Caco-2 (cell line): Measurements from ENCODE around the gene HID1. TPM values are rescaled to one million over a fixed set of nuclear protein-coding genes. Genes with fewer than 3 reads are reported as not detected.
"Not testable (repeated sequence)": the region's sequence is repeated elsewhere in the genome, so short reads cannot be mapped to it uniquely, and the experiment has no call there.

ENCODE experiments used
- BruUV-seq: library from RNA; stranded (reverse); fragments of 400-500 nt; replicated peaks from 2 replicates; lab custom pipeline; 2021; lab: Mats Ljungman, UMichigan
- CTCF ChIA-PET: fragments of 300-600 bp; sonication (Branson Sonifier 250); formaldehyde crosslinking; loops from one replicate; lab custom pipeline; 2022; ENCODE audit warnings: antibody characterized with exemption; lab: Charles Lee
- POLR2A ChIA-PET: fragments of 300-600 bp; sonication (Branson Sonifier 250); formaldehyde crosslinking; loops from one replicate; lab custom pipeline; 2022; ENCODE audit warnings: antibody characterized with exemption; lab: Charles Lee
- DNase-seq, 2 experiments: peaks; one replicate each; pipeline versions ENCODE4 v3.0.0 to v3.0.0-alpha.2; 2020 to 2022
- H3K27me3 ChIP-seq: replicated peaks from 2 replicates; pipeline ENCODE4 v1.6.0; 2011; ENCODE audit warnings: low read length; ENCODE audit not compliant: control insufficient read depth, insufficient read depth
- H3K36me3 ChIP-seq: 2 replicates; pipeline ENCODE4 v1.5.1; 2011; ENCODE audit warnings: low read length; ENCODE audit not compliant: control insufficient read depth, insufficient read depth
- H3K4me1 ChIP-seq: fragments of 250-450 bp; sonication (Bioruptor Pico); 2 replicates; pipeline ENCODE4 v1.5.1; 2020; ENCODE audit warnings: mild to moderate bottlenecking
- H3K4me3 ChIP-seq: 2 replicates; pipeline ENCODE4 v1.5.1; 2011; ENCODE audit warnings: low read depth, mild to moderate bottlenecking, control low read depth, low read length
- H3K9me3 ChIP-seq: fragments of 250-450 bp; sonication (Bioruptor Pico); 2 replicates; pipeline ENCODE4 v1.5.1; 2020; ENCODE audit warnings: mild to moderate bottlenecking, moderate library complexity
- H3K27ac Mint-ChIP-seq: one replicate; pipeline ENCODE4 v1.8.0; 2022; ENCODE audit warnings: mixed read lengths; ENCODE audit not compliant: unreplicated experiment
- H3K27me3 Mint-ChIP-seq: one replicate; pipeline ENCODE4 v1.8.0; 2022; ENCODE audit warnings: mixed read lengths; ENCODE audit not compliant: insufficient read depth, unreplicated experiment
- H3K36me3 Mint-ChIP-seq: one replicate; pipeline ENCODE4 v1.8.0; 2022; ENCODE audit warnings: mild to moderate bottlenecking, mixed read lengths; ENCODE audit not compliant: insufficient read depth, unreplicated experiment
- H3K4me1 Mint-ChIP-seq: one replicate; pipeline ENCODE4 v1.8.0; 2022; ENCODE audit warnings: low read depth, mixed read lengths; ENCODE audit not compliant: unreplicated experiment
- H3K4me3 Mint-ChIP-seq: one replicate; pipeline ENCODE4 v1.8.0; 2022; ENCODE audit warnings: mild to moderate bottlenecking, moderate library complexity, mixed read lengths; ENCODE audit not compliant: unreplicated experiment
- H3K9me3 Mint-ChIP-seq: one replicate; pipeline ENCODE4 v1.8.0; 2022; ENCODE audit warnings: mixed read lengths; ENCODE audit not compliant: unreplicated experiment
- CTCF ChIP-seq, 2 experiments: fragments of 200-600 bp in 1 of 2; IDR thresholded peaks; 1 replicate in 1 of 2; 2 replicates in 1 of 2; pipeline versions ENCODE4 v1.5.1 to v1.8.0; 2011 to 2022; ENCODE audit warnings: antibody characterized with exemption in 1 of 2, control low read depth in 1 of 2, inconsistent platforms in 1 of 2, low read depth in 1 of 2, low read length in 1 of 2, mild to moderate bottlenecking in 1 of 2, moderate library complexity in 1 of 2; ENCODE audit not compliant: insufficient read depth in 1 of 2, severe bottlenecking in 1 of 2, unreplicated experiment in 1 of 2
- intact Hi-C: fragments of 100-400 bp; cut with micrococcal nuclease; formaldehyde crosslinking; loops from one replicate; pipeline ENCODE4 v1.10.0; 2022; ENCODE audit not compliant: unreplicated experiment
- total RNA-seq: library from RNA; stranded (reverse); gene quantifications from 2 replicates; pipeline ENCODE4 v1.2.3, GENCODE V29; 2022

The HID1 gene
- total RNA-seq, 1 experiment from 2014 or later: 29.8 TPM

- Mint-ChIP-seq H3K36me3 (no peaks in the 10 kb centered on the region), H3K27ac (peak within 1 kb of the TSS; percentile 53), H3K9me3 (no peaks in the 10 kb centered on the region), H3K4me3 (peak within 1 kb of the TSS; percentile 81), H3K4me1 (peaks cover 23% of the 10 kb centered on the region), H3K27me3 (no peaks in the 10 kb centered on the region)
- no peaks in the 10 kb centered on the region for H3K9me3 ChIP-seq
- H3K4me1 ChIP-seq: peaks cover 37% of the 10 kb centered on the region
- no peaks in the 10 kb centered on the region for H3K36me3 ChIP-seq
- no TSS peak for BruUV-seq
- TF ChIP-seq CTCF (IDR thresholded peaks at IDR 0.05; ENCODE audit: insufficient read depth in 1 of 2, low read depth in 1 of 2, low read length in 1 of 2, severe bottlenecking in 1 of 2, unreplicated experiment in 1 of 2): no peak
- intact Hi-C loops: loop anchor here (1.0 kb wide), 2 partner anchors 19 to 48 kb away; no protein-coding TSS in a partner anchor
- peak within 1 kb of the TSS; percentile 70 for H3K4me3 ChIP-seq
- no peaks in the 10 kb centered on the region for H3K27me3 ChIP-seq
- peak; percentile 95 to 98 for DNase-seq
- POLR2A ChIA-PET: interaction anchor here (0.5 to 3.7 kb wide), 10 partner anchors 11 to 237 kb away, joined by 3 to 33 read pairs (median 6); partner anchors contain the start of genes HID1 and MRPL58
- CTCF ChIA-PET: interaction anchor here (0.6 to 2.6 kb wide), 13 partner anchors 9 to 72 kb away, joined by 3 to 29 read pairs (median 5); partner anchors contain the start of genes HID1 and MRPL58
Measured at GRCh38 chr17:74987418-74987908, 14.9 kb upstream of the HID1 start, which contains the start of gene CDR2L. CDR2L (plus strand) TSS chr17:74987632; CDS start chr17:74988044, 412 bp downstream.

- POLR2A ChIA-PET: no interaction called here
- H3K36me3 Mint-ChIP-seq: peaks cover 6% of the 10 kb centered on the region
- intact Hi-C loops: no loop called here
Measured at GRCh38 chr17:74986206-74986576, 13.6 kb upstream of the HID1 start.

GRCh38 chr17:74982663-74983313 is 10.2 kb upstream of the HID1 start:
- BruUV-seq: TSS peak; percentile 66

More at GRCh38 chr17:74986206-74986576, 13.6 kb upstream of the HID1 start:
- no peak for DNase-seq
- peaks cover 30% of the 10 kb centered on the region for H3K4me1 ChIP-seq
- H3K4me1 Mint-ChIP-seq: peaks cover 13% of the 10 kb centered on the region
- CTCF ChIA-PET: interaction anchor here (0.7 to 1.0 kb wide), 2 partner anchors 27 to 49 kb away, joined by 4 to 6 read pairs; no protein-coding TSS in a partner anchor
- no peaks in the 10 kb centered on the region for H3K9me3 Mint-ChIP-seq
- no peaks in the 10 kb centered on the region for H3K27me3 Mint-ChIP-seq
- H3K36me3 ChIP-seq: no peaks in the 10 kb centered on the region
- TF ChIP-seq CTCF (IDR thresholded peaks at IDR 0.05; ENCODE audit: insufficient read depth in 1 of 2, low read depth in 1 of 2, low read length in 1 of 2, severe bottlenecking in 1 of 2, unreplicated experiment in 1 of 2): no peak
- no TSS peak for BruUV-seq
- no peaks in the 10 kb centered on the region for H3K9me3 ChIP-seq
- no peak overlapping the region for H3K4me3 Mint-ChIP-seq
- H3K27ac Mint-ChIP-seq: no peak overlapping the region
- H3K4me3 ChIP-seq: no peak overlapping the region
- H3K27me3 ChIP-seq: no peaks in the 10 kb centered on the region

More at GRCh38 chr17:74982663-74983313, 10.2 kb upstream of the HID1 start:
- not testable (repeated sequence) for H3K9me3 ChIP-seq, H3K9me3 Mint-ChIP-seq, H3K36me3 ChIP-seq, H3K4me1 Mint-ChIP-seq, H3K27me3 ChIP-seq, H3K27me3 Mint-ChIP-seq, H3K36me3 Mint-ChIP-seq, DNase-seq
- CTCF ChIA-PET: interaction anchor here (0.6 to 1.7 kb wide), 6 partner anchors 9 to 207 kb away, joined by 3 to 18 read pairs (median 4); partner anchors contain the start of genes MRPL58 and NAT9
- Histone ChIP-seq H3K4me3 (peak overlapping the region; percentile 58), H3K4me1 (peaks cover 13% of the 10 kb centered on the region)
- intact Hi-C loops: loop anchor here (1.0 kb wide), 2 partner anchors 10 to 21 kb away; partner anchors contain the start of gene HID1
- H3K27ac Mint-ChIP-seq: peak overlapping the region; percentile 88
- peak overlapping the region; percentile 95 for H3K4me3 Mint-ChIP-seq
- POLR2A ChIA-PET: interaction anchor here (0.7 to 1.4 kb wide), 6 partner anchors 10 to 110 kb away, joined by 3 to 13 read pairs (median 4); partner anchors contain the start of genes FDXR, HID1 and MRPL58
